DOHH2 (cell line): Measurements from ENCODE around the gene WIPF2.
A peak's percentile ranks its signal among the peaks of the same experiment; 100 is the strongest.

Source experiments
- H3F3A ChIP-seq: fragments of 200-600 bp; sonication (generic), shearing (Covaris generic); 2 replicates; pipeline ENCODE4 v1.6.0; 2016; ENCODE audit warnings: antibody characterized with exemption, mild to moderate bottlenecking; ENCODE audit not compliant: control insufficient read depth, insufficient read depth
- H3K27ac ChIP-seq: fragments of 200-600 bp; sonication (generic); 2 replicates; pipeline ENCODE4 v1.5.1; 2014; ENCODE audit warnings: low read depth, mild to moderate bottlenecking, low read length, moderate library complexity
- H3K27me3 ChIP-seq: fragments of 200-600 bp; sonication (generic); 2 replicates; pipeline ENCODE4 v1.6.1; 2014; ENCODE audit warnings: mild to moderate bottlenecking, low read length, mixed read lengths; ENCODE audit not compliant: control insufficient read depth
- H3K36me3 ChIP-seq: fragments of 200-600 bp; sonication (generic); 2 replicates; pipeline ENCODE4 v1.6.1; 2014; ENCODE audit warnings: mild to moderate bottlenecking, low read length, moderate library complexity, mixed read lengths; ENCODE audit not compliant: control insufficient read depth
- H3K4me1 ChIP-seq: fragments of 200-600 bp; sonication (generic); 2 replicates; pipeline ENCODE4 v1.6.1; 2014; ENCODE audit warnings: mild to moderate bottlenecking, low read length, mixed read lengths; ENCODE audit not compliant: control insufficient read depth
- H3K4me2 ChIP-seq: fragments of 200-600 bp; sonication (generic); 2 replicates; pipeline ENCODE4 v1.6.0; 2014; ENCODE audit warnings: mild to moderate bottlenecking, low read length, moderate library complexity
- H3K4me3 ChIP-seq: fragments of 200-600 bp; sonication (generic); 2 replicates; pipeline ENCODE4 v1.5.1; 2014; ENCODE audit warnings: mild to moderate bottlenecking, low read length, mixed read lengths
- H3K79me2 ChIP-seq: fragments of 200-600 bp; sonication (generic); 2 replicates; pipeline ENCODE4 v1.6.1; 2014; ENCODE audit warnings: mild to moderate bottlenecking, low read length, mixed read lengths; ENCODE audit not compliant: control insufficient read depth
- H3K9me2 ChIP-seq: fragments of 200-600 bp; sonication (generic); replicated peaks from 2 replicates; pipeline ENCODE4 v1.6.1; 2014; ENCODE audit warnings: mild to moderate bottlenecking, low read length, mixed read lengths; ENCODE audit not compliant: control insufficient read depth
- H3K9me3 ChIP-seq: fragments of 200-600 bp; sonication (generic); 2 replicates; pipeline ENCODE4 v1.6.1; 2014; ENCODE audit warnings: antibody characterized with exemption, low read length, mixed read lengths; ENCODE audit not compliant: control insufficient read depth, insufficient read depth
- H4K20me1 ChIP-seq: fragments of 200-600 bp; sonication (generic); 2 replicates; pipeline ENCODE4 v1.6.0; 2014; ENCODE audit warnings: low read depth, mild to moderate bottlenecking, antibody characterized with exemption, low read length, moderate library complexity; ENCODE audit not compliant: control insufficient read depth, insufficient read depth
- EZH2phosphoT487 ChIP-seq: fragments of 200-600 bp; sonication (generic); IDR thresholded peaks from 2 replicates; pipeline ENCODE4 v1.6.1; 2017; ENCODE audit warnings: borderline replicate concordance, mild to moderate bottlenecking, antibody characterized with exemption, low read length, moderate library complexity, mixed read lengths
- TF ChIP-seq, protein P1 (sequence below): fragments of 200-600 bp; sonication (generic); IDR thresholded peaks from one replicate; pipeline ENCODE4 v1.5.1; 2014; ENCODE audit warnings: antibody characterized with exemption, mild to moderate bottlenecking, low read depth, low read length; ENCODE audit not compliant: poor library complexity, severe bottlenecking

The WIPF2 gene

DNA sequence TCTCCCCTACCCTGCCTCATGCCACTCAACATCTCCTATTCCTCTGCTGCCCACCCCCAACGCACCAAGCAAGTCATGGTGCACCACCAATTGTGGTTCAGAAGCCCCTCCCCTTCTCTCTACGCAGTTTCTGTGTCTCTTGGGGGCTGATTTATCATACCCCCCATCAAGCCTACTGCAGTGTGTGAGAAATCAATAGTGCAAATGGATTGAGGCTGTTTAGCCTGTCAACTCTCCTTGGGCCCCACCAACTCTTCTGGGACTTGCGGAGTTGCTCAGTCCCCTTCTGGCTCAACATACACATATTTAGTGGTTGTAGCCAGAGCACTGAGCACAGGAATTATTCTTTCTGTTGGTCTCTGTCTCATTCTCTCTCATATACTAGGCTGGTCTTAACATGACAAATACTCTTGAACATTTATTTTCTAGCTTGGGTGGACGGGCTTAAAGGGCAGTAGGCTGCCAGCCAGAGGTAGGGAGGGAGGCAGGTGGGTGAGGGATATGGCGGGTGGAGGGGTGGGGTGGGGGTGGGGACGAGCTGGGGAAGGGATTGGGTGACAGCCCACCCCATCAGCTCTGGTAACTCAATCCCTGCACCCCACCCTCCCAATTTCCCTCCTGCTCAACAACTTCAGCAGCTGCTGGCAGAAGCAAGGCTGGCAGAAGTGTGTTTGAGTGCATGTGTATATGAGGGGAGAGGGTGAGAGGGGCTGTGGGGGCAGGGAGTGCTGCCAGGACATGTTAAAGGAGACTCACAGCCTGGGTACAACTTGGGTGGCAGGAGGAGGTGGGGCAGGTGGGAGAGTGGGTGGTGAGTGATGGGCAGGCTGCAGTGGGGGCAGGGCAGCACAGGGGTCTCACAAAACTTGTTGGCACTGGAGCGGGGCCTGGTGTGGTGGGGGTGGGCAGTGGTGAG lies 94.8 kb downstream of the WIPF2 start:
- no peaks in the 10 kb centered on the region for H4K20me1 ChIP-seq
- H3K4me2 ChIP-seq: no peak overlapping the region
- H3F3A ChIP-seq: no peaks in the 10 kb centered on the region
- peaks cover 73% of the 10 kb centered on the region for H3K4me1 ChIP-seq
- peaks cover 8% of the 10 kb centered on the region for H3K79me2 ChIP-seq
- no peaks in the 10 kb centered on the region for H3K9me2 ChIP-seq
- H3K27me3 ChIP-seq: no peaks in the 10 kb centered on the region
- TF ChIP-seq EZH2phosphoT487: no peak
- TF ChIP-seq, protein P1, sequence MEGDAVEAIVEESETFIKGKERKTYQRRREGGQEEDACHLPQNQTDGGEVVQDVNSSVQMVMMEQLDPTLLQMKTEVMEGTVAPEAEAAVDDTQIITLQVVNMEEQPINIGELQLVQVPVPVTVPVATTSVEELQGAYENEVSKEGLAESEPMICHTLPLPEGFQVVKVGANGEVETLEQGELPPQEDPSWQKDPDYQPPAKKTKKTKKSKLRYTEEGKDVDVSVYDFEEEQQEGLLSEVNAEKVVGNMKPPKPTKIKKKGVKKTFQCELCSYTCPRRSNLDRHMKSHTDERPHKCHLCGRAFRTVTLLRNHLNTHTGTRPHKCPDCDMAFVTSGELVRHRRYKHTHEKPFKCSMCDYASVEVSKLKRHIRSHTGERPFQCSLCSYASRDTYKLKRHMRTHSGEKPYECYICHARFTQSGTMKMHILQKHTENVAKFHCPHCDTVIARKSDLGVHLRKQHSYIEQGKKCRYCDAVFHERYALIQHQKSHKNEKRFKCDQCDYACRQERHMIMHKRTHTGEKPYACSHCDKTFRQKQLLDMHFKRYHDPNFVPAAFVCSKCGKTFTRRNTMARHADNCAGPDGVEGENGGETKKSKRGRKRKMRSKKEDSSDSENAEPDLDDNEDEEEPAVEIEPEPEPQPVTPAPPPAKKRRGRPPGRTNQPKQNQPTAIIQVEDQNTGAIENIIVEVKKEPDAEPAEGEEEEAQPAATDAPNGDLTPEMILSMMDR: no peak
- H3K27ac ChIP-seq: no peak overlapping the region
- no peak overlapping the region for H3K4me3 ChIP-seq
- H3K9me3 ChIP-seq: no peaks in the 10 kb centered on the region
- no peaks in the 10 kb centered on the region for H3K36me3 ChIP-seq

DNA sequence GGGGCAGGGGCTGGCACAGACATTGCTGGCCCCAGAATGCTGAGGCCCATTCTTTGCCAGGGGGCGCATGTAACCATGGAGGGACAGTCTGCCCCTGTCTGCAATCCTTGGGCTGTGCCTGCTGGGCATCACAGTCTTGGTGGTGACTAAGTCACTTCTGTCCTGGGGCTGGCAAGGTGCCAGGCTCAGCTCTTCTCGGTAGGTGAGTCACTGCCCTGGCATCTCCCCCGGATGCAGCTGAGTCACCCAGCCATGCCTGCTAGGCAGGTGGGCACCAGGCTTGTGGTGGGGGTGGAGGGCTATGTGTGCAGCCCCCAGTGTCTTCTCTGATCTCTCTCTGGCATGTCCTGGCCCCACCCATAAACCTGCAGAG lies 95.5 kb downstream of the WIPF2 start:
- H4K20me1 ChIP-seq: 0 out of 2 replicates have a peak, but pooled peaks cover 1% of the 10 kb centered on the region
- no peak overlapping the region for H3K4me3 ChIP-seq
- peaks cover 15% of the 10 kb centered on the region for H3K79me2 ChIP-seq
- peaks cover 73% of the 10 kb centered on the region for H3K4me1 ChIP-seq
- no peaks in the 10 kb centered on the region for H3F3A ChIP-seq
- TF ChIP-seq EZH2phosphoT487: no peak
- TF ChIP-seq, protein P1: no peak
- no peaks in the 10 kb centered on the region for H3K36me3 ChIP-seq
- H3K9me2 ChIP-seq: no peaks in the 10 kb centered on the region
- no peaks in the 10 kb centered on the region for H3K27me3 ChIP-seq
- no peaks in the 10 kb centered on the region for H3K9me3 ChIP-seq
- H3K27ac ChIP-seq: no peak overlapping the region
- no peak overlapping the region for H3K4me2 ChIP-seq

DNA sequence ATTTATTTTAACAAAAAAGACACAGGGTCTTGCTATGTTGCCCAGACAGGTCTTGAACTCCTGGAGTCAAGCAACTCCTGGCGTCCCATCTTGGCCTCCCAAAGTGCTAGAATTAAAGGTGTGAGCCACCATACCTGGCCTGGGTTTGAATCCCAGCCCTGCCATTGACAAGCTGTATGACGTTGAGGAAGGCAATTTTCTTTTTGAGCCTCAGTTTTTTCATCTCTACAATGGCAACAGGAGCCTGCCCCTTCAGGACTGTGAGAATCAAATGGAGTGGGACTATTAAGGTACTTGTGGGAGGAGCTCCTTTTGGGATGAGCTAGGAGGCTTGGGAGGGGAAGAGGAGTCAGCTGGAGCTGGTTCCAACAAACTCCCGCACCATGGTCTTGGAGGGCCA lies 96.1 kb downstream of the WIPF2 start:
- H3K79me2 ChIP-seq: peaks cover 21% of the 10 kb centered on the region
- no peaks in the 10 kb centered on the region for H3K27me3 ChIP-seq
- no peaks in the 10 kb centered on the region for H3K9me2 ChIP-seq
- peak overlapping the region; percentile 39 for H3K4me2 ChIP-seq
- 0 out of 2 replicates have a peak, but pooled peaks cover 6% of the 10 kb centered on the region for H4K20me1 ChIP-seq
- H3K9me3 ChIP-seq: no peaks in the 10 kb centered on the region
- no peaks in the 10 kb centered on the region for H3F3A ChIP-seq
- H3K27ac ChIP-seq: no peak overlapping the region
- no peak overlapping the region for H3K4me3 ChIP-seq
- no peak for TF ChIP-seq EZH2phosphoT487
- TF ChIP-seq, protein P1: no peak
- H3K4me1 ChIP-seq: peaks cover 77% of the 10 kb centered on the region
- no peaks in the 10 kb centered on the region for H3K36me3 ChIP-seq
